SKM-1 (cell line): Measurements from ENCODE around the gene ARHGEF4.
A peak's percentile ranks its signal among the peaks of the same experiment; 100 is the strongest.

ENCODE experiments used
- DNase-seq: peaks from one replicate; lab custom pipeline; 2025; ENCODE audit not compliant: unreplicated experiment; lab: John Stamatoyannopoulos, UW

The ARHGEF4 gene

DNA sequence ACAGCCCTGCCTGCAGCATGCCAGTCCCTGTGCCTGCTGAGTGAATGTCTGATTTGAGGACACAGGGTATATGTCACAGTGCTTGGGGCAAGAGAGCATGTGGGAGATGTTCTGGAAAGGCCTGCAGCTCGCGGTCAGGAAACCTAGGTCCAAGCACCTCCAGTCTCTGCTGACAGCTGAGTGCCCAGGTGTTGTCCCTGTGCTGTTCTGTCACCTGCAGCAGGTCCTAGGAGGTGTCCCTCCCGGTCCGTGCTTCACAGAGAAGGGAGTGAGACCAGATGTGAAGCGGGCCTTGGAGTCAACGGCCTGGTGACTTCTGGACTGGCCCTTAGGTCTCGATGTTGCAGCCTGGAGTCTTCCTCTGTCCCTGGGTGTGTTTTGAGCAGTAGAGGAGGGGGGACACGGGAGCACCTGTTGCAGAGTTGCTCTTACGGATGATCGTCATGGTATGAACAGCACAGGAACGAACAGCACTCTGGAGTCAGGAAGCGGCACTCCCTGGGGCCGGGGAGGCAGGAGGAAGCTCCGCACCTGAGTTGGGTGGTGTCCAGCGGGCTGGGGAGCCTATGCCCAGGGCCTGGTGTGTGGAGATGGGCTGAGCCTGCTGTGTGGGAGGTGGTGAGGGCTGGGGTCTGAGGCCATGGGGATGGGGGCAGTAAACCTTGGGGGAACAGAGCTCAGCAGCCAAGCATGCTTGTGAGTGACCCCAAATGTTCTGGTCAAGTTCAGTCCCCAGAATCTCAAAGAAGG lies 21.6 kb upstream of the ARHGEF4 start:
- no peak for DNase-seq

DNA sequence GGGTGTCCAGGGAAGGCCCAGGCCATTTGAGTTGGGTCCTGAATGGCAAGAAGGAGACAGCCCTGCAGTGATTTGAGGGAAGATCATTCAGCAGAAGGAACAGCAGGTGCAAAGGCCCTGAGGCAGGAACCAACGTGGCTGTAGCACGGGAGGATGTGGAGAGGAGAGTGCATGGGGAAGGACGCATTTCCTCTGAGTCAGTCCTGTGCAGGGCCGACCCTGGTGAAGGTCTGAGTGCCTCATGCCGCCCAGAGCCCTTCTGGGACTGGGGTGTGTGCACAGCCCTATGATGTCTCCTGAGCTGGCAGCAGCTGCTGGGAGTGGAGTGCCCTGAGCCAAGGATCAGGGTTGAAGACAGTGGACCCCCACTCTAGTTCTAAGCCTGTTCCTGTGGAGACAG lies 17.9 kb upstream of the ARHGEF4 start:
- DNase-seq: no peak

DNA sequence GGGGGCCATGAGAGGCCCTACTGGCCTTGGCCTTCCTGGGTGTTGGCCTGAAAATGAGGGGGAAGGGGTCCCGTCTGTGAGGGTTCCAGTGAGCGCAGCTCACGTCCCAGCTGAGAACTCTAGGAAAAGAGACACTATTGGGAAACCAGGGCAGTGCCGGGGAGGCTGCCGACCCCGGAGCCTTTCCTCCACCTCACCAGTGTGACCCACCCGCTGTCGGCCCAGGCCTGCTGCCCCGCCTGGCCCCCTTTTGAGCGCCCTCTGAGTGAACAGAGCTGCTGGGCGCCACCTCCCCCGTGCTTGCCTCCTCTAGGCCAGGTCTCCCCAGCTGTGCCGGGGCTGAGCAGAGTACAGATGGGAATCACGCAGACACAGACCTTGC lies 17.5 kb upstream of the ARHGEF4 start:
- DNase-seq: no peak

- DNase-seq: no peak
These were observed 17.0 kb upstream of the ARHGEF4 start for GRCh38 chr2:130819608-130820278.

DNA sequence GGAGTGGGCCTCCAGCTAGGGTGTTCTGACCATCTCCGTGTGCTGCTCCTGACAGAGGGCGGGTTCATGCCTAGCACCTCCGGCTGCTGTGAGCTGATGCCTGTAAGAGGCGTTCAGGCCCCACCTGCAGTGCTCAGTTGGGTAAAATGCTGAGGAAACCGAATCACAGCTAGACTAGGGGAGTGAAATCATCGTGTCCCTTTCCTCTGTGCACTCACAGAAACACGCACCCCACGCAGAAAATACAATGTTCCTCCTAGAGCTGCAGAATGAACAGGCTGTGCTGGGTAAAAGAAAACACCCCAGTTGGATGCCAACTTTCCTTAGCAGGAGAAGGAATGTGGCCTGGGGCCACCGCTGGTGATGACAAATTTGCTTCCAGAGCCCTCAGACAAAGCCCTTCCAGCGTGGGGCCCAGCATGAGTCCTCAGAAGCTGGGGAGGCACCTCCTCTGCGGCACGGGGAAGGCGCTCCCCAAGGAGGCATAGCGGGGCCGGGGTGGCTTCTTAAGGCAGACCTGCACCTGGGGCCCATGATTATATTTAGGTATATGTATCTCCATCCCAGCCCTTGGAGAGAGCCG lies 16.3 kb upstream of the ARHGEF4 start:
- DNase-seq: no peak

GRCh38 chr2:130821867-130822266 lies 14.8 kb upstream of the ARHGEF4 start:
- no peak for DNase-seq

GRCh38 chr2:130822766-130823165 lies 13.9 kb upstream of the ARHGEF4 start:
- no peak for DNase-seq

- no peak for DNase-seq
These were observed 13.4 kb upstream of the ARHGEF4 start for GRCh38 chr2:130823171-130823885.

DNA sequence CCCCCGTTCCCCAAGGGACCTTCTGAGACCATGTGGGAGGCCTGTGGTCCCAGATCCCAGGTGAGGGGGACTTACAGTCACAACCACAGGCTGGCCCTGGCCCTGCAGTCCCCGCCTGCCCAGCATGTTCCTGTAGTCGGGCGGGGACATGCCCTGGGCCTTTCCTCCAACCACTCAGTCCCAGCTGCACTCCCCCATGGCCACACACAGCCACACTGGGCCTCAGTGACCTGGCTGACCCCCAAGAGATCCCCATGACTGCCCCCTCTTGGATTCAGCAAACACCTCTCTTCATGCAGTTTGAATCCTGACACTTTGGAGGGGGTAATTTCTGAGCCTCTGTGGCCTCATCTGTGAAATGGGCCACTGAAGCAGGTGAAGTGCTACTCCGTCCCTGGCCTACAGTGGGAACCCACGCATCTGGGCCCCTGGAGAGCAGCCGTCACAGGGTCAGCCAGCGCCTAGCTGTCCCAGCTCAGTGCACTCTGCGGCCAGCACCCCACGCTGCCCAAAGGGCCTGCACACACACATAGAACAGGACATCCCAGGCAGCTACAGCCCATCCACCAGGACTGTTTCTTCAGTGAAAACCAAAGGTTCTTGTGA lies 12.7 kb upstream of the ARHGEF4 start:
- DNase-seq: no peak

GRCh38 chr2:130824492-130825061 lies 12.1 kb upstream of the ARHGEF4 start:
- DNase-seq: peak; percentile 32

- DNase-seq: no peak
These were observed 11.3 kb upstream of the ARHGEF4 start for GRCh38 chr2:130825231-130825965.

GRCh38 chr2:130825966-130826253 lies 10.8 kb upstream of the ARHGEF4 start:
- no peak for DNase-seq

- DNase-seq: no peak
These were observed 10.3 kb upstream of the ARHGEF4 start for GRCh38 chr2:130826419-130826818.

- no peak for DNase-seq
These were observed 9.8 kb upstream of the ARHGEF4 start for GRCh38 chr2:130826821-130827501.

GRCh38 chr2:130827502-130828251 lies 9.0 kb upstream of the ARHGEF4 start:
- DNase-seq: no peak

DNA sequence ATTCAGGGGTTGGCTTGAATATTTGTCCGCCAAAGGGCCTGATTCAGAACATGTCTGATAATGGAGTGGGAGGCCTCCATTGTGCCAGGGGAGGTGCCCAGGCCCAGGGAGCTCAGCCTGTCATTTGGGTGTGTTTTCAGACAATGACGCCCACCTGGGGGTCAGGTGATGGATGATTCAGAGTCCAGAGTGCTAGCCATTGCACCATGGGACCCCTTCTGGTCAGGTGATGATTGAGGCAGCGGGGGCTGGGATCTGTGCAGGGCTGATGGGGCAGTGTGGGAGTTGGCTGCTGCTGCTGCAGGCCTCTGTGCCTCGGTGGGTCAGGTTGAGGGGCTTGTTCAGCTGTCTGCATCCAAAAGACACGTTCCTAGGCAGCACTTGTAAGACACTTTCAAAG lies 8.3 kb upstream of the ARHGEF4 start:
- DNase-seq: no peak

DNA sequence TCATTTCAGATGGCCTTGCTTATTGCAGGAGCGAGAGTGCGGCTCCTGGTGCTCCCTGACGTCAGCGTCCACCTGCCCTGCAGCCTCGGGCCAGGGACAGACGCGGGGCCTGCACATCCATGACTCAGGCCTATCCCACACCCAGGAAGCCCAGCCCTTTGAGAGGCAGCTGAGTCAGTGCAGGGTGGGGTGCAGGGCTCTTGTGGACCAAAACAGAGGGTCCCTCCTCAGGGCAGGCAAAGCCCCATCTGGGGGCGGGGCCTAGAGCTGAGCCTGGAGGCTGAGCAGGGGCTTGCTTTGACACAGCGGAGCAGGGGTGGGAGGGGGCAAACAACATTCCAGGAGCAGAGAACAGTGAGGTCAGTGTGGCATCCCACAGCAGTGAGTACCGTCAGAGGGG lies 7.7 kb upstream of the ARHGEF4 start:
- no peak for DNase-seq

DNA sequence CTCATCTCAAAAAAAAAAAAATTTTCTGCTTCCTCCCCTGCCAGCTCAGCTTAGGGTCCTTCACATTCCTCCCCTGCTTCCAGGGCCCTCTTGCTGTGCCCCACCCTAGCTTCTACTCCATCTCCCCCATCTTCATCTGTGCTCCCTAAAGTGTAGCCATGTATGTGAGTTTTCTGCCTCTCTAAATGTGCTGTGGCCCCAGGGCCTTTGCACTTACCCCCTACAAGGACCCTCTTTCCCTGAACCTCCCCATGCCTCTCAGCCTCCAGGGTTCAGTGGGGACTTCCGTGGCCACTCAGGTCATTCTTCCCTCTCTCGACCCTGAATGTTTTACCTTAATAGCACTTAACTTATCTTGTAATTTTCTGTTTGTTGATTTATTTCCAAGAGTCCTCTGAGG lies 6.2 kb upstream of the ARHGEF4 start:
- no peak for DNase-seq

DNA sequence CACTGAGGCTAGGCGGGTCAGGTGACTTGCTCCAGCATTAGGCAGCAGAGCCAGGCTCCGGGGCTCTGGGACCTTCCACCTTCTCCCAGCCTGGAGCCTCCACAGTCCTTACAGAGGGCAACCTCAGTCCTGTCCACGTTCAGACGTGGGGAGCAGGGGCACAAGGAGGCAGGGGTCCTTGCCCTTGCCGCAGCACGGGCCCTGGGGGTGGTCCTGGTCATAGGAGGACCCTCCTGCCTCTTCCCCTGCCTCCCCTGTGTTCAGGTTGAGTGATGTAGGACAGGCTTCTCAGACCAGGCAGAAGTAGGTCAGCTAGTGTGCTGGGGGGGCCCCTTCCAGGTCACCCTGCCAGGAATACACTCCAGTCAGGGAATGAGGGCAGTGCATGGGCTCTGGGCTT lies 5.4 kb upstream of the ARHGEF4 start:
- no peak for DNase-seq
